HCT116 (cell line): ENCODE data around the gene ESRRA.

ENCODE experiments used
- EZH2phosphoT487 ChIP-seq: fragments of 200-600 bp; IDR thresholded peaks from 2 replicates; pipeline ENCODE4 v1.6.1; 2018; ENCODE audit warnings: antibody characterized with exemption, borderline replicate concordance
- ZBTB33 ChIP-seq: IDR thresholded peaks from 2 replicates; pipeline ENCODE4 v1.6.1; 2011; ENCODE audit warnings: mild to moderate bottlenecking, low read length, moderate library complexity; ENCODE audit not compliant: insufficient replicate concordance; ENCODE audit errors: extremely low read depth
- ZFX ChIP-seq: fragments of 450-650 bp; IDR thresholded peaks from 2 replicates; pipeline ENCODE4 v1.6.1; 2017
- ZNF274 ChIP-seq: fragments of 200-500 bp; sonication (Bioruptor generic); IDR thresholded peaks from 2 replicates; pipeline ENCODE4 v1.6.1; 2014; ENCODE audit warnings: mild to moderate bottlenecking, low read depth, low read length, inconsistent platforms
- TF ChIP-seq, protein P1 (sequence below), 3 experiments: fragments of 200-600 bp in 1 of 3; sonication (generic) in 1 of 3; IDR thresholded peaks in 2 of 3; conservative IDR thresholded peaks in 1 of 3; 2 replicates each; pipeline ENCODE4 v1.5.1; 2012 to 2017; ENCODE audit warnings: low read depth in 2 of 3, low read length in 2 of 3, antibody characterized with exemption in 1 of 3, borderline replicate concordance in 1 of 3, control low read depth in 1 of 3, mild to moderate bottlenecking in 1 of 3, mixed read lengths in 1 of 3, mixed run types in 1 of 3, moderate library complexity in 1 of 3; ENCODE audit not compliant: insufficient read depth in 1 of 3

DNA sequence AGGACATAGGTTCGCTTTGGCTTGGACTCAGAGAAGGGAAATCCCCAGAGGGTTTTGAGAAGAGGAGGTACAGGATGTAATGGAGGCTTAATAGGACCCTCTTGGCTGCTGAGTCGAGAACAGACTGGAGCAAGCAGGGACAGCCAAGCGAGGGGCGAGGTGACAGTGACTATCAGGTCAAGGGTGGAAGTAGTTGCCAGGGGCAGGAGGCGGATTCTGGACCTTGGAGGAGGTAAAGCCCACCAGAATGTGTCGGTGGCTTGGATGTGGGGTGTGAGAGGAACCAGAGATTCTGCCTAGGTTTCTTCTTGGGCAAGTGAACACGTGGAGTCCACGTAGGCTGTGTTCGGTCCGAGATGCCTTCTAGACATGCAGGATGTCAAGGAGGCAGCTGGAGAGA, 7.6 kb downstream of the ESRRA start:
- TF ChIP-seq, protein P1, sequence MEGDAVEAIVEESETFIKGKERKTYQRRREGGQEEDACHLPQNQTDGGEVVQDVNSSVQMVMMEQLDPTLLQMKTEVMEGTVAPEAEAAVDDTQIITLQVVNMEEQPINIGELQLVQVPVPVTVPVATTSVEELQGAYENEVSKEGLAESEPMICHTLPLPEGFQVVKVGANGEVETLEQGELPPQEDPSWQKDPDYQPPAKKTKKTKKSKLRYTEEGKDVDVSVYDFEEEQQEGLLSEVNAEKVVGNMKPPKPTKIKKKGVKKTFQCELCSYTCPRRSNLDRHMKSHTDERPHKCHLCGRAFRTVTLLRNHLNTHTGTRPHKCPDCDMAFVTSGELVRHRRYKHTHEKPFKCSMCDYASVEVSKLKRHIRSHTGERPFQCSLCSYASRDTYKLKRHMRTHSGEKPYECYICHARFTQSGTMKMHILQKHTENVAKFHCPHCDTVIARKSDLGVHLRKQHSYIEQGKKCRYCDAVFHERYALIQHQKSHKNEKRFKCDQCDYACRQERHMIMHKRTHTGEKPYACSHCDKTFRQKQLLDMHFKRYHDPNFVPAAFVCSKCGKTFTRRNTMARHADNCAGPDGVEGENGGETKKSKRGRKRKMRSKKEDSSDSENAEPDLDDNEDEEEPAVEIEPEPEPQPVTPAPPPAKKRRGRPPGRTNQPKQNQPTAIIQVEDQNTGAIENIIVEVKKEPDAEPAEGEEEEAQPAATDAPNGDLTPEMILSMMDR (IDR thresholded peaks at IDR 0.05 in 2 of 3, conservative IDR thresholded peaks at IDR 0.05 in 1 of 3; ENCODE audit: borderline replicate concordance in 1 of 3, insufficient read depth in 1 of 3, low read depth in 2 of 3, low read length in 2 of 3) = no peak
- TF ChIP-seq ZBTB33 = no peak
- TF ChIP-seq ZNF274 = no peak
- no peak for TF ChIP-seq ZFX
- TF ChIP-seq EZH2phosphoT487 = no peak
